NCI-H128 (cell line): ENCODE measurements around the gene PRKG1.
"Not testable (repeated sequence)": the region's sequence is repeated elsewhere in the genome, so short reads cannot be mapped to it uniquely, and the experiment has no call there.

Experiments used
- DNase-seq: peaks from one replicate; lab custom pipeline; 2025; ENCODE audit not compliant: unreplicated experiment; lab: John Stamatoyannopoulos, UW

Gene PRKG1

GRCh38 chr10:52221923-52222322, 1147.6 kb downstream of the PRKG1 start:
- DNase-seq, result no peak

DNA sequence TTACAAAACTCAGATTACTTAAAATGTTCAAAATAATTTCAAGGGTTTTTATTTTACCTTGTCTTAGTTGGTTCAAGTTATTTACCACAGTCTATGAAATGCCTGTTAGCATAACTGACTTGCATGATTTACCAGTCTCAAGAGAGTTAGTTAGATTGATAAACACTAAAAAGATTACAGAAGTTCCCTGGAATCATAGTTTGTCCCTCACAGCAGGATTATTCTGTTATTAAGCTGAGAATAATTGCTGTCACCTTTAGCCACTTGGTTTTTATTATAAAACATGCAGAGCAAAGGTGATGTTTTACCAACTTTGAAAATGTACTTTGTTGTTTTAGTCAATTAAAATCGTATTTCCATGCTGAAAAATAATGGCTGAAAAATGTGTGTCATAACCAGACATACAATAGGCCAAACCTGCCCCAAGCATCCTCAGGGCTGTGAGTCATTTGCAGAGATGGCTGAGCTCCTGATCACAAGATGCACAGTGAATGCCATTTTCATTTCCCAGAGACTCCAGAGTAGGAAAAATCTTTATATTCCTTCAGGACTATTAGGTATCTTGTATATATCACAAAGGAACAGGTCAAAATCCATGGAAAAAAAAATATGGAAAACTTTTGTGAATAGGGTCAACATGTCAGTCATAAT, 1152.0 kb downstream of the PRKG1 start:
- no peak for DNase-seq

DNA sequence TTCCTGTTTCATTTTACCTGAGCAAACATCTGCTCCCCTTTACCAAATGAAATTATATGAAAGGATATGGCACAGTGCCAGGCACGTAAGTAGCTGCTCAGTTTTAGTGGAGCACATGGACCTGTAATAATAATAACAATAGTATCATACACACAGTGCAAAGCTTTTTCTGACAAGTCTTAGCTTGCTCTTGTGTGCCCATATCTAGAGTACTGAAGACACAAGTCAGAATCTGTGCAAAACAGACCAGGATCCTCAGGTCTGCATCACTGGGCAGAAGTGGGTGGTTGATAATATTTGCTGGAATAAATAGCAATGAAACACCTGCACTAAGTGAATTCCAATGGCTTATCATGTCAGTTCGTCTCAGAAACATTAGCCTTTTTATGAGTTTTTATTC, 1154.3 kb downstream of the PRKG1 start:
- DNase-seq, result no peak

DNA sequence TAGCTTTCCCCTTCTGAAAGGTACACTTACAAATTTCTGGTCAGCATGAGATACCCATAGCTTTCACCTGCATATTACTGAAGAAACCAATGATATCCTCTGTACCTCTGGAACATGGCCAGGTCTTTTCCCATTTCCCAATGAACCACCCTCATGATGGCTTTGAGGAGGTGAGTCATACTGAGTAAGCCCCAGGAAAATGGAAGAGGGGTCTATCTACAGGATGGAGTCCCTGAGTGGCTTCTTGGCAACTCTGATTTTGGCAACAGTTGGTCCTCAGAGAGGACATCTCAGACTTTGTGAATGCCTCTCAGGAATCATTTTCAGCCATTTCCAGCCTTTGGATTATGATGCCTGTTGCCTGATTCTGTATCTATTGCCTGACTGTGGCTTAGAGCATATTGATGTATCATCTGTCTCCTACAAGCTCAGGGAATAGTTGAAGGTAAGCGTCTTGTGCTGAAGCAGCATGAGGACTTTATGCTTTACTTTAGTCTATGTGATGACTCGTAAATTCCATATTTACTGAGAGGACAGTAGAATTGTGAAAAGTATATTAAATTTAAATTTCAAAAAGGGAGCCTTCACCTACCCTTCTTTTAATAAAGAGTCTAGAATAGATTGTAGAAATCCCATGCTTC, 1155.1 kb downstream of the PRKG1 start:
- DNase-seq, result no peak

GRCh38 chr10:52232561-52233350, 1158.5 kb downstream of the PRKG1 start:
- no peak for DNase-seq

DNA sequence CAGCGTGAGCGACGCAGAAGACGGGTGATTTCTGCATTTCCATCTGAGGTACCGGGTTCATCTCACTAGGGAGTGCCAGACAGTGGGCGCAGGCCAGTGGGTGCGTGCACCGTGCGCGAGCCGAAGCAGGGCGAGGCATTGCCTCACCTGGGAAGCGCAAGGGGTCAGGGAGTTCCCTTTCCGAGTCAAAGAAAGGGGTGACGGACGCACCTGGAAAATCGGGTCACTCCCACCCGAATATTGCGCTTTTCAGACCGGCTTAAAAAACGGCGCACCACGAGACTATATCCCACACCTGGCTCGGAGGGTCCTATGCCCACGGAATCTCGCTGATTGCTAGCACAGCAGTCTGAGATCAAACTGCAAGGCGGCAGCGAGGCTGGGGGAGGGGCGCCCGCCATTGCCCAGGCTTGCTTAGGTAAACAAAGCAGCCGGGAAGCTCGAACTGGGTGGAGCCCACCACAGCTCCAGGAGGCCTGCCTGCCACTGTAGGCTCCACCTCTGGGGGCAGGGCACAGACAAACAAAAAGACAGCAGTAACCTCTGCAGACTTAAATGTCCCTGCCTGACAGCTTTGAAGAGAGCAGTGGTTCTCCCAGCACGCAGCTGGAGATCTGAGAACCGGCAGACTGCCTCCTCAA, 1159.2 kb downstream of the PRKG1 start:
- DNase-seq, result not testable (repeated sequence)

- no peak for DNase-seq
Observed at GRCh38 chr10:52239771-52240170, 1165.5 kb downstream of the PRKG1 start.

- DNase-seq, result no peak
Observed at GRCh38 chr10:52245547-52245946, 1171.3 kb downstream of the PRKG1 start.

- not testable (repeated sequence) for DNase-seq
Observed at GRCh38 chr10:52247929-52248328, 1173.6 kb downstream of the PRKG1 start.

DNA sequence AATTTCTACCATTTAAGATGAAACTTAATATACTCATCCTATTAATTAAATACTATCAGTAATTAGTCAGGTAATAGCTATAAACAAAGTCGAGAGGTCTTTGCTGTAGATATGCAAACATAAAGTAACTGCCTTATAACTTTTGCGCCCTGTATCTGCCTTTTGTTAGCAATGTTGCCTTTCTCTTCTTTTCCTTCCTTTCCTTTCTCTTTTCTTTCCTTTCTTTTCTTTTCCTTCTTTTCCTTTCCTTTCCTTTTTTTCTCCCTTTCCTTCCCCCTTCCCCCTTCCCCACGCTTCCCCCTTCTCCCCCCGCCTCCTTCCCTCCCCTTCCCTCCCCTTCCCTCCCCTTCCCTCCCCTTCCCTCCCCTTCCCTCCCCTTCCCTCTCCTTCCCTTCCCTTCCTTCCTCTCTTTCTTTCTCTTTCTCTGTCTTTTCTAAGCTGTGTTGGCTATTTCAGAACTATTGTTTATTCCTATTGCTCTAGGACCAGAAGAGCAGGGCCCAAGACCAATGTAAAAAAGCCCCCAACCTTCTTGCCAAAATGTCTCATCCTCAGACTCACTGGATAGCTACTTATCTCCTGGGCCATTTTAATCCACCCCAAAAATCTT, 1174.5 kb downstream of the PRKG1 start:
- DNase-seq, result no peak

- DNase-seq, result no peak
Observed at GRCh38 chr10:52249850-52250395, 1175.6 kb downstream of the PRKG1 start.

DNA sequence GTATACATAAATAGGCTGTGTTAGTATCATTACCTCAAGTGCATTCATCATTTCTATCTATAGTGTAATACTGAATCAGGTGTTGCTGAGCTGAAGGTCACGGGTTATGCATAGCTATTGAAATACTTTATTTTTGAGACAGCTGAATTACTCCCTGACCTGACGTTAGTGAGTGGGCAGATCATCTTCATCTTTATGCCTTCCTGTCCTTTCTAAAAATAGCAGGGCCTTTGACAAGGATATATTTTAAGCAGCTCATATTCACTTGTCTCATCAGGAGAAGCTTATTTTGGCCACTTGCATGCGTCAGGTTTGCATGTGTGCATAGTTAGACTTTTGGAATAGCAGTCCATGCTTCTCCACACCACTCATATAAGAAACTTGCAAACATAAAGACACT, 1176.2 kb downstream of the PRKG1 start:
- no peak for DNase-seq

GRCh38 chr10:52252307-52252706, 1178.0 kb downstream of the PRKG1 start:
- DNase-seq, result no peak

GRCh38 chr10:52256832-52257691, 1182.8 kb downstream of the PRKG1 start:
- no peak for DNase-seq

- DNase-seq, result no peak
Observed at GRCh38 chr10:52257692-52258075, 1183.4 kb downstream of the PRKG1 start.

DNA sequence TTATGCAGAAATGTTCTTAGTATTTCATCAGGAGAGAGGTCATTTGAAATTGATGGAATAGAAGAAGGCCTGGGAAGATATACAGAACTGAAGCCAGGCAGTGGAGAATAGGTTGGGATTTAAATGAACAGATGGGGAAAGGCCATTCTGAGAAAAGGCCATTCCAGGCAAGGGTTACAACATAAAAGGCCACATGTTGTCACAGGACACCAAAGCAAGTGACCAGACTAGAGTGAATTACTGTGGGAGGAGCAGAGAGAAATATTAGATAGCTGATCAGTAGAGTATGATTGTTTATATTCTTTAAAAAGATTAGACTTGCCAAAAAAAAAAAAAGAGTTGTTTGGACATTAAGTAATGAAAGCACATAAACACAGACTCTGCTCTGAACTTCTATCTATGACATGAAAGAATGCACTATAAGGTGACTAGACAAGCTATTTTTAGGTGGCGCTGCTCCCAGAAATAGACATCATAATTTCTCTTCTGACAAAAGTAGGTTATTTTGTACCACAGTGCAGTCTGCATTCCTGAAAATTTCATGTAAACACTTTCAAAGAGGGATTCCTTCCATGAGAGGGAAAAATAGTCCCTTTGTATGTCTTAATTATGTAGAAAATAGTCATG, 1184.6 kb downstream of the PRKG1 start:
- no peak for DNase-seq

DNA sequence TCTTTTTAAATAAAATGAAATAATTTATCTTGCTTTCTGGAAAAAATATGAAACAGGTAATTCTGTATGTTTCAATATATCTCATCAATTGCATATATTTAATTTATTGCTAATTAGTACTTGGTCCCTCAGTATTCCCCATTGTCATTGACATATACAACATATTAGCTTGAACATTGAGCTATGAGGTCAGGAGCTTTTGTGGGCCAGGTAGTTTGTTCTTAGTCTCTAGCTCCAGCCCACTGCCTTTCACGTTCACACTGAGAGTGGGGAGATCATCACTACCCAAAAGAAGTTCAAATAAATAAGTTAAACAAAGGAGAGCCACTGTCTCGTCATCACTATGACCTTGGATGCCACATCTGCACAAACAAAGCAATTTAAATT, 1185.1 kb downstream of the PRKG1 start:
- no peak for DNase-seq

DNA sequence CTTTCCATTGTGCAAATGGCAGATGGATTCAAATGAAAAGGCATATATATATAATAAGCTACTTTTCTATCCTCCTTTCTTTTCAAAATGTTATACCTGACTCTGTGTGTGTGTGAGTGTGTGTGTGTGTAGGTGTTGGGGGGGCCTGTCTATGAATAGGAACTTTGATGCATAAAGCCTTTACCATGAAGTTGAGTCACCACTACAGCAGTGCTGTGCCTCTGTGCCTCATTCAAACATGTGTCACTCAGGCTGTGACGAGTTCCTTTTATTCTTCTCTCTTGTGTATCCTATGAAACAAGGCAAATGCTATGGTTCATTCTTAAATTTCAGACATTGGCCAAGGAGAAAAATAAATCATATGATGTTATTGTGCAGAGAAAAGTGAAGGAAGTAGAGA, 1187.1 kb downstream of the PRKG1 start:
- DNase-seq, result no peak

DNA sequence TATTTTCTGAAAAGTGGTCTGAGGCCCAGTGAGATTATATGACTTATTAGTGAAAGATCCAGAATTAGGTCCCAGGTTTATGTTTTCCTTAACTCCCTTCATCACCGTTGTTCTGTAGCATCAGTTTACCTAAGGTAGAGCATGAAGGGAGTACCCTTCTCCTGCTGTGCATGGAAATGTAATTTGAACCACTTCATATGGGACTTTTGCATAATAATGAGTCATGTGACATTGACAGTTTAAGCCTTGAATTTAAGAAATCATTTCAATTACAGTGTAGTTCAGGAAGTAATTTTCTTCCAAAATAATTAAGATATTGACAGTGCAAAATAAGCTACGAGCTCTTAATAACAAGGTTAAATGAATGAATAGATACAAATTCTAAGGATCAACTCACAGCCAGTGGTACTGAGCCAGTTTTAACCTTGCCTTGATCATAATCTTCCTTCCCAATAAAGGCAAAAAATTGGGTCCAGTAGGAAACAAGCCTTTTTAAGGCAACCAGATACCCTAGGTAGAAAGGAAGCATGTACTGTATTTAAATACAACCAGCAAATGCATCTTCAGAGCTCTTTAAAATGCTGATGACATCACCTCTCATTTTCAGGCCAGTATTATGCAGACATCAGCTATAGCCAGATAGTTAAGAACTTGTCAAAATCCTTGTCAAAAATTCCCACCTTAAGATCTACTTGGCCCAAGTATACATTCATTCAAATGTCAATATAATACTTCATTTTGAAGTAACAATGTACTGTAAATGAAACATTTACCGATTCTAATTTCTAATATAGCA, 1191.0 kb downstream of the PRKG1 start:
- no peak for DNase-seq
